Activated CD4-positive, alpha-beta T cell treated with anti-CD3 and anti-CD28 coated beads, Interleukin-2, amount 10 ng/mL, durations not matched to agents 7 days and 5 days (primary cell): Measurements from ENCODE around the gene AGPAT4. TPM values are rescaled to one million over a fixed set of nuclear protein-coding genes. Genes with fewer than 3 reads are reported as not detected.
"Not testable (repeated sequence)": the region's sequence is repeated elsewhere in the genome, so short reads cannot be mapped to it uniquely, and the experiment has no call there.

Experiments
- CTCF ChIA-PET: fragments of 350-600 bp; sonication (Branson Sonifier 250); formaldehyde crosslinking; loops from one replicate; lab custom pipeline; 2021; ENCODE audit warnings: antibody characterized with exemption; lab: Charles Lee
- POLR2A ChIA-PET: fragments of 350-600 bp; sonication (Branson Sonifier 250); formaldehyde crosslinking; loops from one replicate; lab custom pipeline; 2021; ENCODE audit warnings: antibody characterized with exemption; lab: Charles Lee
- DNase-seq: peaks from one replicate; pipeline ENCODE4 v3.0.0-alpha.2; 2020
- H3K27ac Mint-ChIP-seq: one replicate; pipeline ENCODE4 v1.8.0; 2021; ENCODE audit warnings: mild to moderate bottlenecking, moderate library complexity, mixed read lengths
- H3K27me3 Mint-ChIP-seq: one replicate; pipeline ENCODE4 v1.8.0; 2021; ENCODE audit warnings: mixed read lengths
- H3K36me3 Mint-ChIP-seq: one replicate; pipeline ENCODE4 v1.8.0; 2021; ENCODE audit warnings: low read depth, mixed read lengths
- H3K4me1 Mint-ChIP-seq: one replicate; pipeline ENCODE4 v1.8.0; 2021; ENCODE audit warnings: mixed read lengths
- H3K4me3 Mint-ChIP-seq: one replicate; pipeline ENCODE4 v1.8.0; 2021; ENCODE audit warnings: mild to moderate bottlenecking, moderate library complexity, mixed read lengths
- H3K9me3 Mint-ChIP-seq: one replicate; pipeline ENCODE4 v1.8.0; 2021; ENCODE audit warnings: mixed read lengths
- total RNA-seq, 2 experiments: library from RNA; stranded (reverse); gene quantifications; one replicate each; pipeline ENCODE4 v1.2.3, GENCODE V29; 2021

AGPAT4 gene
- total RNA-seq, 2 experiments from 2014 or later, result 8.5 to 8.8 TPM

DNA sequence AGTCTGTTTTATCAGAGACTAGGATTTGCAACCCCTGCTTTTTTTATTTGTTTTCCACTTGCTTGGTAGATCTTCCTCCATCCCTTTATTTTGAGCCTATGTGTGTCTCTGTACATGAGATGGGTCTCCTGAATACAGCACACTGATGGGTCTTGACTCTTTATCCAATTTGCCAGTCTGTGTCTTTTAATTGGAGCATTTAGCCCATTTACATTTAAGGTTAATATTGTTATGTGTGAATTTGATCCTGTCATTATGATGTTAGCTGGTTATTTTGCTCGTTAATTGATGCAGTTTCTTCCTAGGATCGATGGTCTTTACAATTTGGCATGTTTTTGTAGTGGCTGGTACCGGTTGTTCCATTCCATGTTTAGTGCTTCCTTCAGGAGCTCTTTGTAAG, 97.4 kb downstream of the AGPAT4 start:
- not testable (repeated sequence) for H3K36me3 Mint-ChIP-seq
- H3K9me3 Mint-ChIP-seq, result peaks cover 17% of the 10 kb centered on the region

DNA sequence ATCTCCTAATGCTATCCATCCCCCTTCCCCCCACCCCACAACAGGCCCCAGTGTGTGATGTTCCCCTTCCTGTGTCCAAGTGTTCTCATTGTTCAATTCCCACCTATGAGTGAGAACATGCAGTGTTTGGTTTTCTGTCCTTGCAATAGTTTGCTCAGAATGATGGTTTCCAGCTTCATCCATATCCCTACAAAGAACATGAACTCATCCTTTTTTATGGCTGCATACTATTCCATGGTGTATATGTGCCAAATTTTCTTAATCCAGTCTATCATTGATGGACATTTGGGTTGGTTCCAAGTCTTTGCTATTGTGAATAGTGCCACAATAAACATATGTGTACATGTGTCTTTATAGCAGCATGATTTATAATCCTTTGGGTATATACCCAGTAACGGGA, 101.1 kb downstream of the AGPAT4 start:
- H3K4me3 Mint-ChIP-seq, DNase-seq, H3K27me3 Mint-ChIP-seq, H3K27ac Mint-ChIP-seq, CTCF ChIA-PET, POLR2A ChIA-PET, H3K36me3 Mint-ChIP-seq: not testable (repeated sequence)
- Mint-ChIP-seq H3K9me3 (peaks cover 12% of the 10 kb centered on the region), H3K4me1 (peaks cover 11% of the 10 kb centered on the region)

More for the DNA sequence above, 97.4 kb downstream of the AGPAT4 start:
- H3K4me1 Mint-ChIP-seq, H3K27ac Mint-ChIP-seq, H3K27me3 Mint-ChIP-seq, H3K4me3 Mint-ChIP-seq, POLR2A ChIA-PET, CTCF ChIA-PET, DNase-seq: not testable (repeated sequence)

DNA sequence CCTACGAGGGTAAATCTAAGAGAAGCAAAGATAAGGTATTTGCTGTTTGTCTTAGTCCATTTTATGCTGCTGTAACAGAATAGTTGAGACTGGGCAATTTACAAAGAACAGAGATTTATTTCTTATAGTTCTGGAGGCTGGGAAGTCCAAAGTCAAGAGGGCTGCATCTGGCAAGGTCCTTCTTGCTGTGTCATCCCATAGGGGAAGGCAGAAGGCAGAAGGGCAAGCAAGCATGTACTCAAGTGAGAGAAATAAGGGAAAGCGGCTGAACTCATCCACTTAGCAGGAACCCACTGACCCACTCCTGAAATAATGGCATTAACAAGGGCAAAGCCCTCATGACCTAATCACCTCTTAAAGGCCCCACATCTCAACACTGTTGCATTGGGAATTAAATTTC, 102.7 kb downstream of the AGPAT4 start:
- POLR2A ChIA-PET, result no interaction called here
- H3K4me1 Mint-ChIP-seq, result peaks cover 11% of the 10 kb centered on the region
- no peak overlapping the region for H3K27ac Mint-ChIP-seq
- H3K9me3 Mint-ChIP-seq, result peaks cover 12% of the 10 kb centered on the region
- H3K27me3 Mint-ChIP-seq, result peaks cover 1% of the 10 kb centered on the region
- no peak overlapping the region for H3K4me3 Mint-ChIP-seq
- DNase-seq, result no peak
- CTCF ChIA-PET, result no interaction called here
- H3K36me3 Mint-ChIP-seq, result peaks cover 4% of the 10 kb centered on the region

DNA sequence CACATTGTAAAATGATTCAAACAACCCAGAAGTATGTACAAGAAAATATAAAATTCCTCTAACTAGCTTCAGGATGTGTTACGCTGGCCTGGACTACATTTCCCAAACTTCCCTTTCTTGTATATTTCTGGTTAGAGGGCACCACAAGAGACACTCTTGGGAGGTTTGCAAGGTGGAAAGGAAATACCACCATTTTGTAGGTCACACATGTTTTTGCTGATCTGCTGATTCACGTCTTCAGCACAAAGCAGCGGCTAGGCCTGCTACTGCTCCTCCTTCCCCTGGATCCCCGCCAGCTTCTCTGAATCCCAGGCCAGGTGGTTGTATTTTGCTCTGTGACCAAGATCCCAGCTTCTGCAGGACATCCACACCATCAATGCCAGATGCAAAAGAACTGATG, 104.2 kb downstream of the AGPAT4 start:
- Mint-ChIP-seq H3K27me3 (peaks cover 1% of the 10 kb centered on the region), H3K4me1 (peaks cover 11% of the 10 kb centered on the region), H3K27ac (no peak overlapping the region), H3K9me3 (peaks cover 12% of the 10 kb centered on the region), H3K4me3 (no peak overlapping the region), H3K36me3 (peaks cover 5% of the 10 kb centered on the region)
- POLR2A ChIA-PET, result no interaction called here
- DNase-seq, result no peak
- CTCF ChIA-PET, result interaction anchor here (1.0 kb wide), 2 partner anchors 59 to 239 kb away, joined by 3 read pairs; no protein-coding TSS in a partner anchor

DNA sequence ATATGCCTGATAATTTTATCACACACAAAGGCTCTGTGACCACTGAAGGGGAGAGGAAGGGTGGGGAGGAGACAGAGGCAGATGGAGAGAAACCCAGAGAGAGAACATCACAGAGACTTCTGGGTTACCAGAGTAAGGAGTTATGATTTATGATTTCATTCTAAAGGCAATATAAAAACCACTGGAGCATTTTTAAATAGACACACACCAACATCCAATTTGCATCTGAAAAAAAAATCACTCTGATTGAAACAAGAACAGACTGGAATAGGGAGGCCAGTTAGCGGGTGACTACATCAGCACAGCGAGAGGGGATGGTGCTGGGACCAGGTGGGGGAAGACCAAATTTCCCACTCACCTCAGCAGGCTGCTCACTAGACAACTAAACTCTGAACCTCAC, 104.8 kb downstream of the AGPAT4 start:
- peaks cover 12% of the 10 kb centered on the region for H3K9me3 Mint-ChIP-seq
- H3K27me3 Mint-ChIP-seq, result no peaks in the 10 kb centered on the region
- no peak for DNase-seq
- H3K36me3 Mint-ChIP-seq, result peaks cover 5% of the 10 kb centered on the region
- no peak overlapping the region for H3K4me3 Mint-ChIP-seq
- peaks cover 11% of the 10 kb centered on the region for H3K4me1 Mint-ChIP-seq
- ChIA-PET CTCF (interaction anchor here (1.0 kb wide), 2 partner anchors 58 to 238 kb away, joined by 3 read pairs; no protein-coding TSS in a partner anchor), POLR2A (no interaction called here)
- H3K27ac Mint-ChIP-seq, result no peak overlapping the region

DNA sequence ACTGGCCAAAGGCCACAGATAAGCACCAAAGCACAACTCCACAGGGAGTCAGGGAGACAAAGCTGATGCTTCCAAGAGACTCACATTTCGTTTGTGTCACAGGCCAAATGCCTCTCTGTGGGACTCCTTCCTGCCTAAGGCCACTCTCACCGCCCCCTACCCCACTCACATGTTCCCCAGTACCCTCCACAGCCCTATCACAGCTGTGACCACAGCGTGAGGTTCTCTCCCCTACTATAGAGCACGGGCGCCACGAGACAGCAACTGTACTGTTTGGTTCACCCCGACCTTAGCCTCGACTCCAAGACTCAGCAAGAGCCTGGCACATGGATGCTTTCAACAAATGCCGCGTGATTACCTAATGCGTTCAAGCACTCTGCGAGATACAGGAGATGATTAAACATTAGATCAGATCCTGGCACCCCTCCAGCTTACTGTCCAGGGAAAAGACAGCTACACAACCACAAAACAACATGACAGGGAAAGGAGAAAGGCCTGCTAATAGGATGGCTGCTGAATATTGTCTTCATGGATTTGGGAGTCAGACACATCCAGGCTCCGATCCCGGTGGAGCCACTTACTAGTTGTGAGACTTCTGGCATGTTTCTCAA, 105.5 kb downstream of the AGPAT4 start:
- DNase-seq, result no peak
- H3K27me3 Mint-ChIP-seq, result no peaks in the 10 kb centered on the region
- no peak overlapping the region for H3K27ac Mint-ChIP-seq
- ChIA-PET CTCF (interaction anchor here (0.6 kb wide), 1 partner anchor 1077 kb away, joined by 3 read pairs; no protein-coding TSS in a partner anchor), POLR2A (no interaction called here)
- peaks cover 5% of the 10 kb centered on the region for H3K36me3 Mint-ChIP-seq
- H3K4me1 Mint-ChIP-seq, result peaks cover 11% of the 10 kb centered on the region
- H3K4me3 Mint-ChIP-seq, result no peak overlapping the region
- H3K9me3 Mint-ChIP-seq, result peaks cover 10% of the 10 kb centered on the region

DNA sequence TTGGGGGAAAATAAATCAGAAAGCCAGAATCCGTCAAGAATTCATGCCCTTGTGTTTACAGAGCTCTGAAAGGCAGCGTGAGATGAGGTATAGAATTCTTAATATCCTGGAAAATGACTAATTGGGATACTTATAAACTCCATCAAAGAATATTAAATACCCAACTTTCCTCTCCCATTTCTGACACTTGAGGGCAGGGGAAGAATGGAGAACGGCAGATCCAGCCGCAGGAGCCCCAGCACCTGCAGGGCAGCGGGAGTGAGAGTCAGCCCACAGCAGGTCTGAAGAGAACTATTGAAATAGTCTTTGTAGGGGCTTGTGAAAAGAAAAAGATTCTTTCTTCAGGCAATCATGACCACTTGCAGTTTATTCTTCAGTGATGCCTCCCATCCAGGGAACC, 107.2 kb downstream of the AGPAT4 start:
- H3K4me3 Mint-ChIP-seq, result no peak overlapping the region
- H3K27me3 Mint-ChIP-seq, result no peaks in the 10 kb centered on the region
- DNase-seq, result no peak
- H3K4me1 Mint-ChIP-seq, result peaks cover 11% of the 10 kb centered on the region
- CTCF ChIA-PET, result interaction anchor here (1.4 kb wide), 1 partner anchor 26 kb away, joined by 3 read pairs; no protein-coding TSS in a partner anchor
- H3K36me3 Mint-ChIP-seq, result peaks cover 5% of the 10 kb centered on the region
- H3K27ac Mint-ChIP-seq, result no peak overlapping the region
- POLR2A ChIA-PET, result no interaction called here
- H3K9me3 Mint-ChIP-seq, result peaks cover 7% of the 10 kb centered on the region

DNA sequence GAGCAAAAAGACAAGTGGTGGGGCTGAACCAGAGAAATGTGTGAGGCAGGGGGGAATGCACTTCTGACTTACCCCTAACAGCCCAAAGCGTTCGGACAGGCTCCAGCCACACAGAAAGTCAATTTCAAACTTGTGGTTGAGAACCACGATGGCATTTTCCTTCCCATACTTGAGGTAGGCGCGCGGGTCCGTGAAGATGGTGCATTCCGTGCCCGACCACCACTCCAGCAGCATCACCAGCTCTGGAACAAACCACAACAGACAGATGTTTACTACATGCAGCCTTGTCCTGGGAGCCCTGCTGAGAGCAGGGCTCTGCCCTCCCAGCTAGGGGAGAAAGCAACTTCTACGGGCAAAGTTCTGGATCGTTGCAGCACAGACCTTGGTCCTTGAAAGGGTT, 107.7 kb downstream of the AGPAT4 start:
- Mint-ChIP-seq H3K27ac (no peak overlapping the region), H3K36me3 (peaks cover 5% of the 10 kb centered on the region), H3K4me3 (no peak overlapping the region), H3K27me3 (no peaks in the 10 kb centered on the region), H3K9me3 (peaks cover 7% of the 10 kb centered on the region), H3K4me1 (peaks cover 11% of the 10 kb centered on the region)
- CTCF ChIA-PET, result interaction anchor here (1.4 kb wide), 1 partner anchor 25 kb away, joined by 3 read pairs; no protein-coding TSS in a partner anchor
- POLR2A ChIA-PET, result no interaction called here
- DNase-seq, result no peak

DNA sequence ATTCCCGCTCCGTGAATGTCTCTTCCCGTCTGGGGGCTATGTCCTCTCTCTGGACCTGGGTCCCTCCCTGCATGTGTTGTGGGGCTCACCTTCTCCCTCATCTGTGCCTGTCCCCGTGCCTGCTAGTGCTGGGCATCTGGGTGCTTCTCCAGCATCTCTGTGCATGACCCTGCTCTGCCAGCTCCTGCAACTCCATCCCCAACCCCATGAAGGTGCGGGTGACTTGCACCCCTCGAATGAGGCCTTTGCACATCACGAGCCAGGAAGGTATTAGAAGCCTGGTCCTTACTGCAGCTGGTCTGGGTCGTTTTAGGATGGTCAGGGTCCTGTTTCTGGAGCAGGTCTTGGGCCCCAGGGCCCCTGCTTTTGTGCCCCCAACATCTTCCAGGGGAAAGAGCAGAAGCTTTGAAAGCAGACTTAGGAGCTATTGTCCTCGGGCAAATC, 109.7 kb downstream of the AGPAT4 start:
- Mint-ChIP-seq H3K36me3 (peaks cover 3% of the 10 kb centered on the region), H3K4me1 (no peaks in the 10 kb centered on the region), H3K27ac (no peak overlapping the region), H3K27me3 (no peaks in the 10 kb centered on the region), H3K9me3 (no peaks in the 10 kb centered on the region), H3K4me3 (no peak overlapping the region)
- ChIA-PET CTCF (interaction anchor here (0.7 kb wide), 1 partner anchor 99 kb away, joined by 3 read pairs; no protein-coding TSS in a partner anchor), POLR2A (no interaction called here)
- DNase-seq, result no peak

DNA sequence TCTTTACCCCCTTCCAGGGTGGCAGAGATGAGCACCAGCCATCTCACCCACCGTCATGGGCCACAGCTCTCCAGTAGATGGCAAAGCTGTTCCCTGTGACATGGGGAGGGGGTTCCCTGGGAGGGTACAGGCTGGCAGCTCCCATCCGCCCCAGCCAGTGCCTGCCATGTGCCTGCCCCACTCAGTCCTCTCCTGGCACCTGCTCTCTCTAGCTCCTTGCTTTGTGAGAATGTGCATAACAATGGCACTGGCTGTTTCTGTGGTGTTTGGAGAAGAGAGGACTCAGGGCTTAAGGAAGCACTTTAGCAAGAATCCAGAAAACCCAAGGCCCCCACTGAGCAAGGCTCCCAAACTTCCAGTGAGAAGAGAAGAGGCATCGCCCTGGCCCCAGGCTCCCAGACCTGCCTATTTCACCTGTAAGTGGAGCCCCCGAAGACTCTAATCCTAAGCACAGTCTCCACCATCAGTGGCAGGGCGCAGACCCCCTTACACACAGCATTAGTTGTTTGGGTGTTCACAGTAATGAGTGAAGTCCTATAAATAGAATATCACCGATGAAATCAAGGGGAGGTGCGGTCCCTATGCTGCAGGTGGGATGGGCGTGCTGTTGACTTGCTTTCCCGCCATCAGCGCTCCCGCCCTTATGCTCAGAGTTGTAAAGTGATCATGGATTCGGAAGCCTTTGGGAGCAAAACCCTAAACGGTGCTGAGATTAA, 110.2 kb downstream of the AGPAT4 start:
- ChIA-PET CTCF (no interaction called here), POLR2A (no interaction called here)
- no peaks in the 10 kb centered on the region for H3K9me3 Mint-ChIP-seq
- no peaks in the 10 kb centered on the region for H3K27me3 Mint-ChIP-seq
- H3K4me3 Mint-ChIP-seq, result no peak overlapping the region
- H3K27ac Mint-ChIP-seq, result no peak overlapping the region
- no peaks in the 10 kb centered on the region for H3K4me1 Mint-ChIP-seq
- H3K36me3 Mint-ChIP-seq, result peaks cover 3% of the 10 kb centered on the region
- no peak for DNase-seq

DNA sequence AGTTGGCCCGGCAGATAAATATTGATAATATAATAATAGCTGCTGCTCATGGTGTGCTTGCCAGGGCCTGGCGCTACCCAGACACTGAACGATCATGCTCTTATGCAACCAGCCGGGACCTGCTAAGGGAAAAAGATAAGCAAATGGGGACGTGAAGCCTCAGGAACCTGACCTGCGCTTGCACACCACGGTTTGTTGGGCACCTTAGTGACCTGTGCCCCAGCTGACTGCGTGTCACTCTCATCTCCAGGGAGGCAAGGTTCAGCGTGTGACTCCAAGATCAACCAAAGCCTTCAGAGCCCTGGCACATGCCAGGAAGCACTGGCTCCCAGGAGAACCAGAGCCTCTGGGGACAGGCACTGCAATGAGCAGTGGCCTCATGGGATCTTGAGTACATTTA, 111.1 kb downstream of the AGPAT4 start:
- no peaks in the 10 kb centered on the region for H3K4me1 Mint-ChIP-seq
- ChIA-PET POLR2A (no interaction called here), CTCF (no interaction called here)
- H3K4me3 Mint-ChIP-seq, result no peak overlapping the region
- H3K27ac Mint-ChIP-seq, result no peak overlapping the region
- no peak for DNase-seq
- peaks cover 3% of the 10 kb centered on the region for H3K36me3 Mint-ChIP-seq
- H3K9me3 Mint-ChIP-seq, result no peaks in the 10 kb centered on the region
- no peaks in the 10 kb centered on the region for H3K27me3 Mint-ChIP-seq

DNA sequence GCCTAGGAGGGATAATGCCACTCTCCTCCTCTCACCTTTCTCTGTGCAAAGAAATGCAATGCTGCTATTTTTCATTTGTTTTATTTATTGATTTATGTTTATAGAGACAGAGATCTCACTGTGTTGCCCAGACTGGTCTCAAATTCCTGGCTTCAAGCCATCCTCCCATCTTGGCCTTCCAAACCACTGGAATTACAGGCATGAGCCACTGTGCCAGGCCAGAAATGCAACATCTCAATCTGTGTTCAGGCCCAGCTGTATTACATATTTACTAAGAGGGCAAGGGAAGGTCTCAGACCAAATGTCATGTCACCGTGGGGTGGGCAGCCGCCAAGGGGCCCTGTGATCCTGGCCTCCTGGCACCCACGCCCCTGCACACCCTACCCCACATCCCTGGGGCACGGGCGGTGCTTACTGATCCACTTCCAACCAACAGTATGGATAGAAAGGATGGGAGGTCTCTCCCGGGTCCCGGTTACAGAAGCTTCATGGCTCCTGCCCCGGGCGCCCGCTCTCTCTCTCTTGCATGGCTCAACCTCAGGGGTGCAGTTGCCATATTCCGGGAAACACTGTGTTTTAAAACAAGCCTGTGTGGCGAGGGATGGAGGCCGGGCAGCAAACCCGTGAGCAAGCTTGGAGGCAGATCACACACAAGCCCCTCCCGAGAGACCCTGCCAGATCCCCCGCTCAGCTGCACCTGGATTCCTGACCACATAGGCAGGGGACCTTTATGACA, 111.8 kb downstream of the AGPAT4 start:
- Mint-ChIP-seq H3K27me3 (no peaks in the 10 kb centered on the region), H3K9me3 (no peaks in the 10 kb centered on the region), H3K4me3 (no peak overlapping the region), H3K4me1 (no peaks in the 10 kb centered on the region), H3K27ac (no peak overlapping the region), H3K36me3 (peaks cover 3% of the 10 kb centered on the region)
- no peak for DNase-seq
- ChIA-PET CTCF (interaction anchor here (0.6 kb wide), 1 partner anchor 96 kb away, joined by 4 read pairs; no protein-coding TSS in a partner anchor), POLR2A (no interaction called here)

DNA sequence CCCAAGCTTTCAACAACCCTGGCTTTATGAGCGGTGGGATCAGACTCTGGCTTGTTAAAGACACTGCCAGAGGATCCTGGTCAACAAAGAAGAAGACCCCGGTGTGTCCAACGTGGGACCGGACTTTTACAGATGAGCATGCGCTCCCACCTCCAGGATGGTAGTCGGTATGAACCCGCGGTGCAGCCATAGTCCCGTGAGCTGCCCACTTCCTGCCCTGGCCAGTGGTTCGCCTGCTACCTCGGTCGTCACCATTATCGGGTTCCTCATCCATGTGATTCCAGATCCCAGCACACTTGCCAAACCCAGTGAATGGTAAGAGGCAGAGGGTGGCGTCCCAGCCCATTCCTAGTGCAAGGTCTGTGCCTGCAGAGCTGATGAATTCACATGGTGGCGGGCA, 112.7 kb downstream of the AGPAT4 start:
- CTCF ChIA-PET, result no interaction called here
- no peaks in the 10 kb centered on the region for H3K27me3 Mint-ChIP-seq
- H3K36me3 Mint-ChIP-seq, result peaks cover 3% of the 10 kb centered on the region
- POLR2A ChIA-PET, result no interaction called here
- no peak for DNase-seq
- H3K4me3 Mint-ChIP-seq, result no peak overlapping the region
- no peaks in the 10 kb centered on the region for H3K4me1 Mint-ChIP-seq
- no peak overlapping the region for H3K27ac Mint-ChIP-seq
- H3K9me3 Mint-ChIP-seq, result no peaks in the 10 kb centered on the region
